Esophagus squamous epithelium (tissue), 5 donors: ENCODE measurements around the gene CNTN1. TPM values are rescaled to one million over a fixed set of nuclear protein-coding genes. Genes with fewer than 3 reads are reported as not detected.

Experiments
- DNase-seq: peaks from one replicate; lab custom pipeline; 2025; lab: John Stamatoyannopoulos, UW
- H3K27ac ChIP-seq, 4 donors: fragments of 200-600 bp; sonication (generic); one replicate each; pipeline ENCODE4 v1.5.1; 2016 to 2019; ENCODE audit warnings: mild to moderate bottlenecking in 1 of 4
- H3K27me3 ChIP-seq, 4 donors: fragments of 200-600 bp; sonication (generic); 1 replicate in 3 of 4; 2 replicates in 1 of 4; pipeline versions ENCODE4 v1.5.1 to v1.6.0; 2017 to 2021; ENCODE audit warnings: antibody characterized with exemption in 1 of 4
- H3K36me3 ChIP-seq, 3 donors: fragments of 200-600 bp; sonication (generic); one replicate each; pipeline ENCODE4 v1.5.1; 2016 to 2019
- H3K4me1 ChIP-seq, 3 donors: fragments of 200-600 bp; sonication (generic); one replicate each; pipeline ENCODE4 v1.5.1; 2017 to 2019
- H3K4me3 ChIP-seq, 4 donors: fragments of 200-600 bp; sonication (generic); 1 replicate in 3 of 4; 2 replicates in 1 of 4; pipeline ENCODE4 v1.5.1; 2016 to 2019; ENCODE audit warnings: mild to moderate bottlenecking in 2 of 4, moderate library complexity in 1 of 4
- H3K9me3 ChIP-seq, 3 donors: fragments of 200-600 bp; sonication (generic); one replicate each; pipeline ENCODE4 v1.5.1; 2016 to 2019
- CTCF ChIP-seq, 6 experiments: fragments of 450-650 bp in 4 of 6; fragments of 200-600 bp in 2 of 6; sonication (generic) in 2 of 6; IDR thresholded peaks; one replicate each; pipeline ENCODE4 v1.5.1; 2016 to 2019; ENCODE audit warnings: antibody characterized with exemption in 6 of 6, mild to moderate bottlenecking in 4 of 6, moderate library complexity in 4 of 6
- POLR2A ChIP-seq, 4 donors: fragments of 450-650 bp; IDR thresholded peaks; one replicate each; pipeline ENCODE4 v1.6.1; 2017; ENCODE audit warnings: antibody characterized with exemption in 4 of 4, mild to moderate bottlenecking in 4 of 4, moderate library complexity in 3 of 4
- WGBS, 2 donors: methylation state at CpG; one replicate each; pipeline ENCODE4 v1.1.5; 2018; 5-methylcytosine and 5-hydroxymethylcytosine counted together
- intact Hi-C: fragments of 100-400 bp; cut with DNase I; formaldehyde crosslinking; loops from one replicate; pipeline ENCODE4 v1.15.0; 2022
- total RNA-seq, 4 donors: library from RNA; depleted of rRNA; stranded (reverse); fragments of >200 nt; gene quantifications; one replicate each; pipeline ENCODE4 v1.1.0, GENCODE V29; 2016
- donor health status: DM: yes; HTN: yes; CAD: no.

Gene CNTN1
- total RNA-seq, 4 donors from 2014 or later: 0.83 to 15.7 (median 5.8) TPM

GRCh38 chr12:40760821-40761220 is 68.6 kb downstream of the CNTN1 start:
- H3K4me1 ChIP-seq: no peaks in the 10 kb centered on the region
- intact Hi-C loops: no loop called here
- H3K9me3 ChIP-seq: no peaks in the 10 kb centered on the region
- no peak for TF ChIP-seq POLR2A (IDR thresholded peaks at IDR 0.05)
- no peak for TF ChIP-seq CTCF (IDR thresholded peaks at IDR 0.05)
- no peaks in the 10 kb centered on the region for H3K36me3 ChIP-seq
- H3K27ac ChIP-seq: no peak overlapping the region
- no peaks in the 10 kb centered on the region for H3K27me3 ChIP-seq
- H3K4me3 ChIP-seq: no peak overlapping the region
- no peak for DNase-seq

GRCh38 chr12:40762072-40762471 is 69.8 kb downstream of the CNTN1 start:
- 73 to 83% methylated on average over 1 of the region's 1 CpG for WGBS, 2 donors
- no peaks in the 10 kb centered on the region for H3K36me3 ChIP-seq
- H3K27me3 ChIP-seq: no peaks in the 10 kb centered on the region
- H3K4me1 ChIP-seq: no peaks in the 10 kb centered on the region
- intact Hi-C loops: no loop called here
- no peak overlapping the region for H3K4me3 ChIP-seq
- H3K27ac ChIP-seq: no peak overlapping the region
- no peak for TF ChIP-seq POLR2A (IDR thresholded peaks at IDR 0.05)
- no peak for TF ChIP-seq CTCF (IDR thresholded peaks at IDR 0.05)
- no peaks in the 10 kb centered on the region for H3K9me3 ChIP-seq
- no peak for DNase-seq

GRCh38 chr12:40768125-40768864 is 76.1 kb downstream of the CNTN1 start:
- no peaks in the 10 kb centered on the region for H3K4me1 ChIP-seq
- H3K4me3 ChIP-seq: no peak overlapping the region
- no peaks in the 10 kb centered on the region for H3K9me3 ChIP-seq
- no peaks in the 10 kb centered on the region for H3K36me3 ChIP-seq
- TF ChIP-seq POLR2A (IDR thresholded peaks at IDR 0.05): no peak
- no peak for TF ChIP-seq CTCF (IDR thresholded peaks at IDR 0.05)
- intact Hi-C loops: no loop called here
- H3K27ac ChIP-seq: peak overlapping the region in 1 of 4 donors; percentile 11
- 57 to 62% methylated on average over 8 of the region's 8 CpGs for WGBS, 2 donors
- H3K27me3 ChIP-seq: no peaks in the 10 kb centered on the region
- no peak for DNase-seq

- no peaks in the 10 kb centered on the region for H3K27me3 ChIP-seq
- H3K9me3 ChIP-seq: no peaks in the 10 kb centered on the region
- H3K36me3 ChIP-seq: no peaks in the 10 kb centered on the region
- H3K27ac ChIP-seq: no peak overlapping the region
- no peak overlapping the region for H3K4me3 ChIP-seq
- TF ChIP-seq CTCF (IDR thresholded peaks at IDR 0.05) (no peak), POLR2A (IDR thresholded peaks at IDR 0.05) (no peak)
- intact Hi-C loops: no loop called here
- DNase-seq: no peak
- H3K4me1 ChIP-seq: no peaks in the 10 kb centered on the region
- 30 to 38% methylated on average over 2 of the region's 2 CpGs for WGBS, 2 donors
These were observed 77.6 kb downstream of the CNTN1 start for GRCh38 chr12:40769846-40770245.

GRCh38 chr12:40770781-40771180 is 78.5 kb downstream of the CNTN1 start:
- H3K27ac ChIP-seq: no peak overlapping the region
- no peak overlapping the region for H3K4me3 ChIP-seq
- no peaks in the 10 kb centered on the region for H3K27me3 ChIP-seq
- TF ChIP-seq POLR2A (IDR thresholded peaks at IDR 0.05): no peak
- TF ChIP-seq CTCF (IDR thresholded peaks at IDR 0.05): no peak
- no peak for DNase-seq
- H3K4me1 ChIP-seq: no peaks in the 10 kb centered on the region
- intact Hi-C loops: no loop called here
- H3K36me3 ChIP-seq: no peaks in the 10 kb centered on the region
- no peaks in the 10 kb centered on the region for H3K9me3 ChIP-seq
- WGBS, 2 donors: 56 to 69% methylated on average over 2 of the region's 2 CpGs
